NCI-H748 treated with DMSO at 0.1 percent for 48 hours (cell line): ENCODE data around the gene SLC17A2.
"Not testable (repeated sequence)": the region's sequence is repeated elsewhere in the genome, so short reads cannot be mapped to it uniquely, and the experiment has no call there.

Experiments
- DNase-seq: peaks from one replicate; lab custom pipeline; 2025; lab: John Stamatoyannopoulos, UW

Gene SLC17A2

DNA sequence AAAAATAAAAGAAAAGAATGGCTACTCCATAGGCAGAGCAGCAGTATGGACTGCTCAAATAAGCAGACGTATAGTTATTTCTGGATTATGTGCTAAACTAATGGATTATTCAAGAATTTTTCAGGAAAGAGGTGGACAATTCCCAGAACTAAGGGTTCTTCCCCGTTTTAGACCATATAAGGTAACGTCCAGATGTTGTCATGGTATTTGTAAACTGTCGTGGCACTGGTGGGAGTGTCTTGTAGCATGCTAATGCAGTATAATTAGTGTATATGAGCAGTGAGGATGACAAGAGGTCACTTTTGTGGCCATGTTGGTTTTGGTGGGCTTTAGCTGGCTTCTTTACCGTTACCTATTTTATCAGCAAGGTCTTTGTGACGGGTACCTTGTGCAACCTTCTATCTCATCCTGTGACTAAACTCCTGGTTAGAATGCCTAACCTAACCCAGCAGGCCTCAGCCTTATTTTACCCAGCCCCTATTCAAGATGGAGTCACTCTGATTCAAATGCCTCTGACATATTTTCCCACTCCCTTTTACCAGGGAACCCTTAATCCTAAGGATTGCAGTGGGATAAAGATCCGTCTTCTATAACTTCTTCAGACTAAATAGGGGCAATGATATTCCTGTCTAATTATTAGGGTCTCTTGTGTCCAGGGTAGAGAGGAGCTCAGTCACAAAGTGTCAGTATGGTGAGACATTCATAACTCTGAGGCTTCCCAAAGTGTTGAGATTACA, 21.0 kb upstream of the SLC17A2 start:
- DNase-seq: no peak

DNA sequence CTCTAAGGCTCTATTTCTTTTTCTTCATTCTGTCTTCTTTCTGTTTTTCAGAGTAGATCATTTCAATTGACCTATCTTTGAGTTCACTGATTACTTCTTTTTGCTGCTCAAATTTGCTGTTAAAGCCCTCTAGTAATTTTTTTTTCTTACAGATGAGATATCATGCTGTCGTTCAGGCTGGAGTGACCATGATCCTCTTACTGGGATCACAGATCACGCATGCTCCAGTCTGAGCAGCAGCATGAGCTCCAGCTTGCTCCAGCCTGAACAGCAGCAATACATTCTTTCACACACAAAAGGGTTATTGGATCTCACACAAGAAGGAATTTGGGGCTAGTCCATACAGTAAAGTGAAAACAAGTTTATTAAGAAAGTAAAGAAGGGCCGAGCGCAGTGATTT, 19.8 kb upstream of the SLC17A2 start:
- DNase-seq: no peak

DNA sequence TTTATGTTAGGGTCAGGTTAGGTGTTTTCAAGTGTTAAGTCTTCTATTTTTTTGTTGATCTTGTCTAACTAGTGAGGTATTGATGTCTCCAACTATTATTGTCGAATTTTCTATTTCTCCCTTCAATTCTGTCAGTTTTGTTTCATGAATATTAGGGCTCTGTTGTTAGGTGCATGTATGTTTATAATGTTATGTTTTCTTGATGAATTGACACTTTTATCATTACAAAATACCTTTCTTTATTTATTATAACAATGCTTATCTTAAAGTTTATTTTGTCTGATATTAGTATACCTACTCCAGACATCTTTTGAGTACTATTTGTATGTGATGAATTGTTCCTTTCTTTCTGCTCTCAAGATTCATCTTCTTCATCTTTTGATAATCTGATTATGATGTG, 19.2 kb upstream of the SLC17A2 start:
- no peak for DNase-seq

DNA sequence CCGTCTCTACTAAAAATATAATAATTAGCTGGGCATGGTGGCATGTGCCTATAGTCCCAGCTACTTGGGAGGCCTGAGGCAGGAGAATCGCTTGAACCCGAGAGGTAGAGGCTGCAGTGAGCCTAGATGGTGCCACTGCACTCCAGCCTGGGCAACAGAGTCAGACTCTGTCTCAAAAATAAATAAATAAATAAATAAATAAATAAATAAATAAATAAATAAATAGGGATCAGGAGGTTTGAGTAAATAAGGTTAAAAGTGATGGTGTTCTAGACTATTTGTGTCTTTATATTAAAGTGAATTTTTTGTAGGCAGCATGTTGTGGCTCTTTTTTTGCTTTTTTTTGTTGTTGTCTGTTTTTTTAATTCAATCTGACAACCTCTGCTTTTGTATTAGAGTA, 17.0 kb upstream of the SLC17A2 start:
- not testable (repeated sequence) for DNase-seq

DNA sequence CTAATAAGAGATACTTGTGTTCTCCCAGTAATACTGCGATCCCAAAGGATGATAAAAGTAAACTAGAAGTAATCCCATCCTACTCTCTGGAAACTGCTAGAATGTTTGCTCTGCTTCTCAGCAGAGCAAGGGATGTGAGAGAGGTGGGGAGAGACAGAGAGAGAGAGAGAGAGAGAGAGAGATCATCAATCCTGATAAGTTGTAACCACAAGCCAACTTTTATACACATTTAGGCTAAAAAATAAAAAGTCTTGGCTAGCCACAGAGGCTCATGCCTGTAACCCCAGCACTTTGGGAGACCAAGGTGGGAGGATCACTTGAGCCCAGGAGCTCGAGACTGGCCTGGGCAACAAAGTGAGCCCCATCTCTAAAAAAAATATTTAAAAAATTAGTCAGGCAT, 16.1 kb upstream of the SLC17A2 start:
- no peak for DNase-seq

DNA sequence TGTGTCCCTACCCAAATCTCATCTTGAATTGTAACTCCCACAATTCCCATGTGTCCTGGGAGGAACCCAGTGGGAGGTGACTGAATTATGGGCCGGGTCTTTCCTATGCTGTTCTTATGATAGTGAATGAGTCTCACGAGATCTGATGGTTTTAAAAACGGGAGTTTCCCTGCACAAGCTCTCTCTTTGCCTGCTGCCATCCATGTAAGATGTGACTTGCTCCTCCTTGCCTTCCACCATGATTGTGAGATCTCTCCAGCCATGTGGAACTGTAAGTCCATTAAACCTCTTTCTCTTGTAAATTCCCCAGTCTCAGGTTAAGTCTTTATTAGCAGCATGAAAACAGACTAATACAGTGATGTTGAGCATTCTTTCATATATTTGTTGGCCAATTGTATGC, 15.2 kb upstream of the SLC17A2 start:
- not testable (repeated sequence) for DNase-seq

DNA sequence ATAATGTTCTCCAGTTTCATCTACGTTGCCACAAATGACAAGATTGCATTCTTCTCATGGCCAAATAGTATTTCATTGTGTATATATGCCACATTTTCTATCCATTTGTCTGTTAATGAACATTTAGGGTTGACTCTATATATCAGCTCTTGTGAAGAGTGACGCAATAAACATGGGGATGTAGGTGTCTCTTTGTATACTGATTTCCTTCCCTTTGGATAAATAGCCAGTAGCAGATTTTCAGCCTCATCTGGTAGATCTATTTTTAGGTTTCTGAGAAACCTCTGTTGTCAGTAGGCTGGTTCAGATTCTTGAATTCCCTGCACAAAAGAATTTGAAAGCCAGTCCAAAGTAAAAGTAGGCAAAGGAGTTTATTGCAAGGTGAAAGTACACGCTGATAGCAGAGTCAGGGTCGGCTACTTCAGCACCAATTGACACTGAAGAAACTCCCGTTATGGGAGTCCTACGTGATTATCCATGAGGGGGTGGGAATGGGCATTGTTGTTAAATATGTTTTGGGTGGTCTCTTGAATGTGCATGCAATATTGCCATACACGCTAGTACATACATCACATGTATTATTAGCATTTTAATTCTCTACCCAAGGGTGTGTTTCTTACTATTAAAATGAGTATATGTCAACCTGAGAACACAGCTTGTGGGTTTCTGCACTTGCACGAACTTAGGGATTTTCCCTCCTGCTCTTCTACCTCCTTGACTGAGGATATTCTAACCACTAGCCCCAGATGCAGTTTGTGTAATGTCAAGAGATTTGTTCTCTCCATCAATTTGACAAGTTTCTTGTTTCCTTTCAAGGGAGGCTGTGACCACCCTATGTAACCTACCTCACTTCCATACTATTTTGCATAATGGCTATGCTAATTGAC, 14.4 kb upstream of the SLC17A2 start:
- DNase-seq: no peak

DNA sequence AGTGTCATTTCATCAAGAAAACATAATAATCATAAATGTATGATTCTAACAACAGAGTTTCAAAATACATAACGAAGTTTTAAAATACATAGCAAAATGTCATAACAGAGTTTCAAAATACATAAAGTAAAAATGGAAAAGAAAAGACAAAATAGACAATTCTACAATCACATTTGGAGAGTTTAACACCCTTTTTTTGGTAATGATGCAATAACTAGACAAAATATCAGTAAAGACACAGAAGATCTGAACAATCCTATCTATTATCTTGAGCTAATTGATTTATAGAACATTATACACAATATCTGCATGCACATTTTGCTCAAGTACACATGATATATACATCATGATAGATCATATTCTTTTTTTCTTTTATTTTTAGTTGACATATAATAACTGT, 13.4 kb upstream of the SLC17A2 start:
- no peak for DNase-seq

DNA sequence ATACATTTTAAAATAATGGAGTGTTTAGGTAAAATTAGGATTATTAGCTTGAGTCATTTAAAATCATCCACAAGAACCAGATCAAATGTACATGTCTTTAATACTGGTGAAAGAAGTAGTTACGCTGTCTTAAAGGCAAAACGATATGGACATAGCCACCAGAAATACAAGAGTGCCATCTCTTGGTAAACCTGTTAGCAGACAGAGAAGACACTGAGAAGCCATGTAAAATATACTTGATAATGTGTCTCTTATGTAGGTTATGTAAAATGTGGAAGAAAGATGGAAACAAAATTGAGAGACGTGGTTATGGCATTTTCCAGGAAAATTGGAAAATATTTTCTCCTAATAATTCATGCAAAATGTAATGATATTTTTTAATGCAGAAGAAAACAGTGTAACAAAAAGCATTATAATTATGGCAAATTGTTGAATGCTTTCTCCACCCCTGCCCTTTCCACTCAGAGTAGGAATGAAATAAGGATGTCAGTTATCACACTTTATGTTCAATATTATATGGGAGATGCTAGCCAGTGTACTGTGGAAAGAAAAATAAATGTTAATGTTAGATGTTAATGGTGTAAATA, 12.2 kb upstream of the SLC17A2 start:
- peak; percentile 48 for DNase-seq

DNA sequence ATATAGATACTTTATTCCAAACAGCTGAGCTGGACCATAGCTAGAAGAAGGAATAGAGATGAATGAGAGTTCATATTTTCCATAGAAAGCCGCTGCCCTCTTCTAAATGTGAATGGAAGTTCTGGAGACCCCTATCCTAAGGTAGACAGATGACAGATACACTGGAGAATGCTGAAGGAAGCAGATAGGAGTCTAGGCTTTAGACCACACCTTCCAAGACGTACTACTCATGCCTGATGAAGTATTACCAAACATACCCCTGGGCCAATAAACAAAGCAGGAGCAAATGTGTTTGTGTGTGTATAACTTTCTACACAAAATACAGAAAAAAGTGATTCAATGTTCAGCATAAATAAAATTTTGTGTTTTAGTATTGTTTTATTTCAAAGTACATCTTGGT, 9.1 kb upstream of the SLC17A2 start:
- no peak for DNase-seq

DNA sequence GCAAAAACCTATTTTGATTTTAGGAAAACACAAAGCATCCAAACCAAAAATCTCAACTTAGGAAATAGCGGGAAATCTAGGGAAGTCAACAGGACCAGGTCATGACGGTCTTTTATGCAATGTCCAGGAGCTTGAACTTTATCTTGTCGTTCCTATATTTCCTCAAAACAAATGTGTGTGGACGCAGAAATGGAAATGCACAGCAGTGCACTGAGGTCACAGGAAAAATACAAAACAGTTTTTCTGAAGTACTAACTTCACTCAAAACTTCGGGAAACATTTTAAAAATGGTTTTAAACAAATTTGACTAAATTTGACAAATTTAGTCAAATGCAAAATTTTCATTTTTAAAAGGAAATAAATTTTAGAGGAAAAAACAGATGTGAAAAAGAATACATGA, 5.5 kb upstream of the SLC17A2 start:
- DNase-seq: no peak

DNA sequence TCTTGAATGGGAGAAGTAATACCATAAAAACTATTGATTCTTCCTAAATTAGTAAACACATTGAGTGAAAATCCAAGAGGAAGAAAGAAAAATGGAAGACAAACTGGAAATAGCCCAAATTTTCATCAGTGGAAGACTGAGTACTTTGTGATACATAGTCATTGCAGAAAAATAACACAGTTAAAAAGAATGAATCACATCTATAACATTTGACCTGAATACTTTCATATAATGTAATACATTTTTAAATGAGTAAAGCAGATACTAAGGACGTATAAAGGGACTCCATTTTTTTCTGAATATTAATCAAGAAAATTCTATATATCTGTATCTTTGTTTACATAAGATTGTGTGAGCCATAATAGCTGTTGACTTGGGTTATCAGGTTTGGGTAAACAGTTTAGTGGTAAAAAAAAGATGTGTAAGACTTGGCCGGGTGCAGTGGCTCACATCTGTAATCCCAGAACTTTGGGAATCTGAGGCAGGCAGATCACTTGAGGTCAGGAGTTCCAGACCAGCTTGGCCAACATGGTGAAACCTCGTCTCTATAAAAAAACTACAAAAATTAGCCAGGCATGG, 4.3 kb upstream of the SLC17A2 start:
- no peak for DNase-seq

DNA sequence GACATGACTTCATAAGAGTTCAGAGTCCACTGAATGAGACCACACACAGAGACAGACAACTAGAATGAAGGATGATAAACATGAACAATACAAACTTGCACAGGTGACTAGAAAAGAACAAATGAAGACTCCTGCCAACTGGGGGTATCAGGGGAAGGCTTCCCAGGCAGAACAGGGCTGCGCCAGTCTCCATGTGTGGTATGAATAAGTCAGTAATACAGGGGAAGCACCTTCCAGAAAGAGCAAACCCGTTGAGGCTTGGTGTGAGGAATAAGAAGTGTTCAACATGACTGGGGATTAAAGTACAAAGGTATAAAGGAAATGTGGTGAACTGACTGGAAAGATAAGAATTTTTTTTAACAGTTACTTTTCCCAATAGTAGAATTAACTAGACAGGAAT, 3.7 kb upstream of the SLC17A2 start:
- no peak for DNase-seq

DNA sequence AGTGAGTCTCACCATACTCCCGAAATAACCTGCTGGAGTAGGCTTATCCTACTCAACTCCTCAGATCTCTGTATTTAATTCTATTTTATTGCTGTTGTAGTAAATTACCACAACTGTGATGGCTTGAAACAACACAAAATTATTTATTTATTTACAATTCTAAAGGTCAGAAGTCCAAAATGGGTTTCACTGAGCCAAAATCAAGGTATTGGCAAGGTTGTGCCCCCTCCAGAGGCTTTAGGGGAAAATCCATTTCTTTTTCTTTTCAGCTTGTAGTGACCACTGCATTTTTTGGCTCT, 869 bp upstream of the SLC17A2 start:
- DNase-seq: no peak

DNA sequence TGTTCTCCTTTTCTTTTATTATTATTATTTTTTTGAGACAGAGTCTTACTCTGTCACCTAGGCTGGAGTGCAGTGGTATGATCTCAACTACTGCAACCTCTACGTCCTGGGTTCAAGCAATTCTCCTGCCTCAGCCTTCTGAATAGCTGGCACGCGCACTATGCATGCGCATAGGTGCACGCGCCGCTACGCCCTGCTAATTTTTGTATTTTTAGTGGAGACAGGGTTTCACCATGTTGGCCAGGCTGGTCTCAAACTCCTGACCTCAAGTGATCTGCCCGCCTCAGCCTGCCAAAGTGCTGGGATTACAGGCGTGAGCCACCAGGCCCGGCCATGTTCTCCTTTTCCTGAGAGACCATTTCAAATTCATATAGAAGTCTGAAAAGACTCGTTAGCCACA, 706 bp downstream of the SLC17A2 start:
- DNase-seq: not testable (repeated sequence)

DNA sequence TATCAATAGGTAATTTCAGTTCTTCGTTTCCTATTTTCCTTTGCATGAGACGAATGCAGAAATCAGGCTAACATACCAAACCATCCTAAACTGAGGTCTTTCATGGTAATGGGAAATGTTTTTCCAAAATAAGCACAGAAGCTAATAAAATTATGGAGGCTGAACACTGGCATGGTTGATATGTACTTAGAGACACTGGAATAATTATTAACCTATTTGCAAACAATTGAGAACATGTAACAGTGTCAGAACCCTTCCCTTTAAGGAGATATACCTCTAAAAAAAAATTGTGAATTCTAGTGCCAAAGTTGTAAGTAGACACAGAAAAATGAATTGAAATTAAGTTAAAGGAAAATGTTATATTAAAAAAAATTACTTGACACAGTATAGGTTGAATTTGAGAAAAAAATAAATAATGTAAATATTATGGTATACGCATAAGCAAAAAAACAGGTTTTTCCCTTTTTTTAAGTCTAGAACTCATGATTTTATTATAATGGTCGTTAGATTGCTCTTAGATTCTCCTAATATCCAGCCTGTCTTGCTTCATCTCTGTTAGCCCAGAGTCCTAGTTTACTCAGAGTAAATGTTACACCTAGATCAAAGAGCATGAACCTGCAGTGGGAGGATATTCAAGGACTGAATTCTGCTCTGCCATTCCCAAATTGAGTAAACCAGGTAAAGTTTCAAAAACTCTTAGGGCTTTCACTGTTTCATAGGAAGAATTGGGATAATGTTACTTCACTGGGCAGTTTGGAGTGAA, 1.7 kb downstream of the SLC17A2 start:
- no peak for DNase-seq

DNA sequence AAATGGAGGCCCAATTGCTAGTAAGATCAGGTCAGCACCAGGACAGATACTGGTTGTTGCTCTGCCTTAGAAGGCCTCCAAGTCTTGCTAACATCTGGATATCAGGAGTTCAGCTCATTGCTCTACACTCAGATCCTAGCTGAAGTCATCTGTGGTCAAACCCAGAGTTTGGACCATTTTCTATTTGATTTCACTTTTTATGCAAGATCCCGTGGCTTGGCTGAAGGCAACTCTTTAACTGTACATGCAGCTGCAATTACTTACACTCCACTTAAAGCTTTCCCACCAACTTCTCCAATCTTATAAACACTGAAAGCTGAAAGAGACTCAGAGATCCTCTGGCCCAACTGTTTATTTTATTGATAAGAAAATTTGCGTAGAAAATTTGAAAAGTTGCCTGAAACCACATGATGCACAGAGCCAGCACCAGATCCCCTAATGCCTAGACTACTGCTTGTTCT, 2.7 kb downstream of the SLC17A2 start:
- no peak for DNase-seq

DNA sequence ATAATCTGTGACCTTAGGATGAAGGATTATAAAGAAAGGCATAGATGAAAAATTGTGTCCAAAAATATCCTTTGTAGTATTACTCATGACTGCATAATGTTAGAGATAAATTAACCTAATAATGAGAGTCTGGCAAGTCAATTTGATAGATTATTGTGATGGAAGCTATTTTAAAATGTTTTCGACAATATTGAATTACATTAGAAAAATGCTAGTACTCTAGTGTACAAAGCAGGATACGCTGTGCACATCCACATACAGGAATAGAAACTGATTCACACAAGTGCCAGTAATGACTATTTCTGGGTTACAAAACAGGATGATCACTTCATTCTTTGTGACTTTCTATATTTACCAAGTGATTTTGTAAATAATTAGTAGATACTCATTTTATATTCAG, 3.3 kb downstream of the SLC17A2 start:
- no peak for DNase-seq

DNA sequence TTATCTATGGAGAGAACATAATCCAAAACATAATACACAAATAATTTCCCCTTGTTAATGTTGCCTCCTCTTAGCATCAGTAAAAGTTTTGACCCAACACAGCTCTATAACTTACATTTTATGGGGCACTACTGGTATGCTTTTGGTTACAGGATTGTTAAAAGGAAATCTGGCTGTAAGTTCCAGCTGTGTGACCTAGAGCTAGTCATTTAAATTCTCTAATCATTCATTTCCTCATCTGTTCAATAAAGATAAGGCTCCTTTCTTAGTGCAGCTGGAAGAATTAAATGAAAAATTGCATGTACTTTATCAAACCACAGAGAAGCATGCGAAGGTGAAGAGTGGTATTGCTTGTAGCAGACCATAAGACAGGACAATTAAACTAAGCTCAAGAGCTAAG, 4.6 kb downstream of the SLC17A2 start:
- DNase-seq: no peak

DNA sequence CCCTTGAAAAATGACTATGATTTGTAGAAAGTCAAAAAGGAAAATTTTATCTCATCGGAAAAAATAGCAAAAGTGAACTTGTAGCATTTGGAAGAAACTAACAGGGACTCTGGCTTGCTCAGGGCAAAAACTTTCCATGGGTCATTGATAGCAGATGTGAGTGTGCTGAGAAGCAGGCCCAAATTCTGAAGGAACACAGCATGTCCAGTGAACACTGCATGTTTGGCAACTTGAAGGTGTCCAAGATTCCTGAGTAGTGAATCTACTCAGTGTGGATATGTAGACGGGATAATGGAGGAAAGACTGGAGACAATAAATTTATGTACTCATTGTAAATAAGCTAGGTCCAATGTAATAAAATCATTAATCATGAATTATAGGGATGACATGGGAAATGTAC, 8.2 kb downstream of the SLC17A2 start:
- no peak for DNase-seq

DNA sequence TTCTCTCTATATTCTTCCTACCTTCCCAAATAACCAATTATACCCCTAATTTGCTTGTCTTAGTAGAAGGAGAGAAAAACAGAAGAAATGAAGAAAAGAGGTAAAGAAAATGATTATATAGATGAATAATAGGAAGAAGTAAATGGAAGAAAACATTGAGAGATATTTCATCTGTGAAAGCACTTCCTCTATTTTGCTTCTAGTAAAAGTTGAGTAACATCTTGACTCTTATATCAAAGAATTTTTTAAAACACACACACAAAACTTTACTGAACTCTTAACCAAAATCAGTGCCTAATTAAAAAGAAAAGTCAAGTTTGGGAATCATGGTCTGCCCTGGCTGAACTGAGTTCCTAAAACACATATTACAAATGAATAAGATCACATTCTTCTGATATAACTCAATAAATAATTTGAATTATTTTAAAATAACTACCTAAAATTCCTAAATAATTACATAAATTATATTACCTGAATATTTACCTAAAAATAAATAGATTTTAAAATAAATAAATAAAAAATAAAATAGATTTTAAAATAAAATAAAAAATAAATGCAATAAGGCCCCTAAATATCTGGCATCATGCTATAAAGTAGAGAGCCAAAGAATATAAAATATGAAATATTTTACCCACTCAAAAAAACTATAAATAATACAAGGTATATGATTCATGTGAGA, 8.8 kb downstream of the SLC17A2 start:
- DNase-seq: no peak

DNA sequence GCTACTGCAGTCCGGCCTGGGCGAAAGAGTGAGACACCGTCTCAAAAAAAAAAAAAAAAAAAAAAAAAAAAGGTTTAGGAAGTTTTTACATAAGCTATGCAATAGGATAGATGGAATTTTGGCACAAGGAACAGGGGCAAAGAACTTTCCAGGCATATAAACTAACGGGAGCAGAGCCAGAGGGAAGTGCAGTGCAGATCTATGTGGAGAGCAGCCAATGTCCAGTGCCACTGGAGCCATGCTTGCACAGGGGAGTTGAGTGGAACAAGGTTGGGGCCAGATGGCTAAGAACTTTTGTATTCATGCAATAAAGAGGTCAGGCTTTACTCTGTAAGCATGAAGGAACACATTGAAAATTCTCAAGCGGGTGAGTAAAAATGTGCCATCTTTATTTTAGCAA, 10.8 kb downstream of the SLC17A2 start:
- no peak for DNase-seq
